K562 (cell line): ENCODE data around the gene SCYGR1. TPM values are rescaled to one million over a fixed set of nuclear protein-coding genes. Genes with fewer than 3 reads are reported as not detected.

Source experiments
- ATAC-seq: fragments of 200-7000 bp; cut with Tn5 transposase; 3 replicates; pipeline ENCODE4 v1.9.1; 2020; ENCODE audit warnings: moderate library complexity
- BruUV-seq: library from RNA; stranded (reverse); fragments of 400-500 nt; replicated peaks from 2 replicates; lab custom pipeline; 2021; lab: Mats Ljungman, UMichigan
- CTCF ChIA-PET: fragments of 300-600 bp; formaldehyde crosslinking; extraction: SDS; loops from one replicate; lab custom pipeline; 2021; ENCODE audit warnings: low intra/inter-chr PET ratio; lab: Yijun Ruan, JAX
- POLR2A ChIA-PET: fragments of 300-600, 350-650 bp; sonication (Branson Sonifier 250); formaldehyde crosslinking; extraction: SDS; loops from one replicate; lab custom pipeline; 2021; ENCODE audit warnings: antibody characterized with exemption, inconsistent platforms; lab: Yijun Ruan, JAX
- DNase-seq, 4 experiments: peaks; one replicate each; pipeline versions ENCODE4 v3.0.0 to v3.0.0-alpha.2; 2011 to 2018; ENCODE audit warnings: low spot score in 3 of 4, mixed read lengths in 3 of 4; ENCODE audit errors: extremely low read depth in 1 of 4
- FAIRE-seq: peaks from 2 replicates; lab custom pipeline; 2011; peaks lifted over from hg19 to GRCh38; lab: Jason Lieb, UNC
- H2AFZ ChIP-seq: 2 replicates; pipeline ENCODE4 v1.6.0; 2011; ENCODE audit warnings: low read depth, low read length, control low read depth, inconsistent platforms
- H3K27ac ChIP-seq: fragments of 200-600 bp; 3 replicates; pipeline ENCODE4 v1.8.0; 2011; ENCODE audit warnings: low read depth, mild to moderate bottlenecking, control low read depth, inconsistent platforms, low read length, moderate library complexity, mixed read lengths; ENCODE audit errors: extremely low read depth
- H3K27me3 ChIP-seq, 2 experiments: fragments of 300-600 bp in 1 of 2; 2 replicates in 1 of 2; 3 replicates in 1 of 2; pipeline versions ENCODE4 v1.6.0 to v1.8.0; 2011; ENCODE audit warnings: inconsistent platforms in 2 of 2, low read length in 2 of 2, mild to moderate bottlenecking in 1 of 2, mixed read lengths in 1 of 2, moderate library complexity in 1 of 2; ENCODE audit not compliant: control insufficient read depth in 2 of 2, insufficient read depth in 2 of 2
- H3K36me3 ChIP-seq: fragments of 300-600 bp; 3 replicates; pipeline ENCODE4 v1.8.0; 2011; ENCODE audit warnings: mild to moderate bottlenecking, low read length, inconsistent platforms; ENCODE audit not compliant: control insufficient read depth, insufficient read depth
- H3K4me1 ChIP-seq, 2 experiments: fragments of 200-600 bp in 1 of 2; replicated peaks in 1 of 2; 2 replicates in 1 of 2; 3 replicates in 1 of 2; pipeline versions ENCODE4 v1.5.1 to v1.8.0; 2011; ENCODE audit warnings: inconsistent platforms in 2 of 2, low read length in 2 of 2, mild to moderate bottlenecking in 1 of 2, mixed read lengths in 1 of 2, moderate library complexity in 1 of 2; ENCODE audit not compliant: control insufficient read depth in 2 of 2, insufficient read depth in 2 of 2
- H3K4me2 ChIP-seq: 2 replicates; pipeline ENCODE4 v1.6.1; 2011; ENCODE audit warnings: low read length, control low read depth, inconsistent platforms, mixed read lengths; ENCODE audit not compliant: insufficient read depth
- H3K4me3 ChIP-seq: fragments of 200-600 bp; sonication (generic), shearing (Covaris generic); 2 replicates; pipeline ENCODE4 v1.5.1; 2016; ENCODE audit warnings: control low read depth, inconsistent platforms
- H3K79me2 ChIP-seq: fragments of 200-600 bp; 3 replicates; pipeline ENCODE4 v1.8.0; 2011; ENCODE audit warnings: low read length, inconsistent platforms; ENCODE audit not compliant: control insufficient read depth, insufficient read depth
- H3K9ac ChIP-seq, 2 experiments: 2 replicates each; pipeline versions ENCODE4 v1.6.0 to v1.6.1; 2011; ENCODE audit warnings: low read depth in 2 of 2, low read length in 2 of 2, control low read depth in 1 of 2, inconsistent platforms in 1 of 2, mild to moderate bottlenecking in 1 of 2, mixed read lengths in 1 of 2; ENCODE audit not compliant: insufficient read depth in 1 of 2
- H3K9me1 ChIP-seq: one replicate; pipeline ENCODE4 v1.6.0; 2011; ENCODE audit warnings: inconsistent platforms, mild to moderate bottlenecking, low read length, moderate library complexity; ENCODE audit not compliant: control insufficient read depth, insufficient read depth
- H3K9me3 ChIP-seq: replicated peaks from 2 replicates; pipeline ENCODE4 v1.5.1; 2011; ENCODE audit warnings: low read depth, low read length, inconsistent platforms; ENCODE audit not compliant: control insufficient read depth, insufficient read depth
- H4K20me1 ChIP-seq: replicated peaks from 2 replicates; pipeline ENCODE4 v1.6.1; 2011; ENCODE audit warnings: low read length, inconsistent platforms, mixed read lengths; ENCODE audit not compliant: control insufficient read depth, insufficient read depth
- DNMT1 ChIP-seq: fragments of 450-650 bp; IDR thresholded peaks from 2 replicates; pipeline ENCODE4 v1.6.1; 2016; ENCODE audit warnings: antibody characterized with exemption, mild to moderate bottlenecking
- ETS2 ChIP-seq: IDR thresholded peaks from 2 replicates; pipeline ENCODE4 v1.6.1; 2016; ENCODE audit warnings: borderline replicate concordance, missing genetic modification characterization, mild to moderate bottlenecking, moderate library complexity, missing compliant biosample characterization; ENCODE audit not compliant: poor library complexity, severe bottlenecking
- FOS ChIP-seq: IDR thresholded peaks from 3 replicates; pipeline ENCODE4 v1.6.1; 2011; ENCODE audit not compliant: insufficient read length; ENCODE audit errors: extremely low read depth
- NFYB ChIP-seq: IDR thresholded peaks from 2 replicates; pipeline ENCODE4 v1.6.1; 2011; ENCODE audit warnings: mild to moderate bottlenecking, moderate library complexity; ENCODE audit not compliant: insufficient read length; ENCODE audit errors: extremely low read depth
- NR3C1 ChIP-seq: sonication (generic); formaldehyde crosslinking; IDR thresholded peaks from 2 replicates; pipeline ENCODE4 v1.8.1; 2022; ENCODE audit warnings: missing genetic modification reagents
- OTX1 ChIP-seq: fragments of 450-650 bp; formaldehyde crosslinking; IDR thresholded peaks from 2 replicates; pipeline ENCODE4 v1.4.0; 2022; ENCODE audit warnings: mild to moderate bottlenecking
- ZNF277 ChIP-seq: fragments of 250-450 bp; sonication (Bioruptor Pico); IDR thresholded peaks from 2 replicates; pipeline ENCODE4 v1.8.0; 2022; ENCODE audit warnings: inconsistent platforms, mild to moderate bottlenecking, moderate library complexity, borderline replicate concordance
- ZNF511 ChIP-seq: sonication (generic); formaldehyde crosslinking; IDR thresholded peaks from 2 replicates; pipeline ENCODE4 v1.8.0; 2022; ENCODE audit warnings: mild to moderate bottlenecking, missing genetic modification reagents
- WGBS: fragments of 100-300 bp; shearing (Covaris generic); methylation state at CpG from one replicate; pipeline ENCODE4 v1.1.6; 2016; ENCODE audit warnings: low coverage, mixed read lengths; ENCODE audit not compliant: insufficient coverage; ENCODE audit errors: missing lambda C conversion rate; 5-methylcytosine and 5-hydroxymethylcytosine counted together
- in situ Hi-C: fragments of 300-500 bp; cut with MboI; formaldehyde crosslinking; loops from 4 replicates; pipeline ENCODE4 v1.15.0; 2018; ENCODE audit warnings: inconsistent platforms, mixed read lengths
- intact Hi-C: fragments of 100-400 bp; cut with micrococcal nuclease; formaldehyde crosslinking; loops from 2 replicates; pipeline ENCODE4 v1.14.2; 2022
- polyA plus RNA-seq, 8 experiments: library from polyadenylated mRNA; depleted of rRNA in 4 of 8; stranded (reverse) in 5 of 8; unstranded in 3 of 8; fragments of >200 nt; fragmentation: Nextera tagmentation in 2 of 8; fragmentation: Illumina TruSeq in 1 of 8; extraction: Ambion mirVana in 2 of 8; extraction: Trizol in 1 of 8; gene quantifications; 2 replicates each; pipeline versions ENCODE4 v1.2.1 to v1.2.3, GENCODE V29; 2011 to 2014; ENCODE audit warnings: inconsistent platforms in 1 of 8, missing spikeins in 1 of 8
- total RNA-seq, 7 experiments: library from RNA; depleted of rRNA in 6 of 7; stranded (reverse); fragments of >200 nt in 6 of 7; fragmentation: Illumina TruSeq in 2 of 7; extraction: Trizol in 2 of 7; gene quantifications; 2 replicates each; pipeline versions ENCODE4 v1.2.1 to v1.2.3, GENCODE V29; 2011 to 2021; ENCODE audit warnings: low replicate concordance in 1 of 7
- TF ChIP-seq, protein P1 (sequence below): fragments of 450-650 bp; IDR thresholded peaks from 2 replicates; pipeline ENCODE4 v1.7.0; 2016; ENCODE audit warnings: borderline replicate concordance

Gene SCYGR1
- total and polyA plus RNA-seq, 9 of the 15 experiments (the other 6 are each of a cell fraction or from before 2014, with no cell fraction given) = not detected

DNA sequence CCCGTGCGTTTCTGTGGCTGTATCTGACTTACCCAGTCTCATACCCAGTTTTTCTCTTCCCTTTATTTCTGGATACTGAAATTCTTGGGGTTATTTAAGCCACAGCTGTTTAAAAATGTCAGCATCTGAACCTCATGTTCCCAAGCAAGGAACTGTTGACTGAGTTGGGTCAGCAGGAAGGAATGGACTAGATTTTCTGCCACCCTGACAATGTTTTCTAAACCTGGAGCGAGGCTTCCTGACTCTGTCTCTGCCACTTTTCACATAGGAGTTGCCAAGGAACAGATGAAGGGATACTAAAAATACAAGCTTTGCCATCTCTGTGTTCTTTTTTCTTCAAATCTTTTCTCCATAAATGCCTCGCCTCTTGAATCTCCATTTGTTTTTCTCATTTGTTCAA lies 29.0 kb upstream of the SCYGR1 start:
- no peak overlapping the region for H3K4me2 ChIP-seq
- H3K9me3 ChIP-seq = no peaks in the 10 kb centered on the region
- intact Hi-C loops (no loop called here), in situ Hi-C loops (no loop called here)
- no peak overlapping the region for H3K9ac ChIP-seq
- H2AFZ ChIP-seq = no peak overlapping the region
- 60% methylated on average over 3 of the region's 4 CpGs for WGBS
- no peaks in the 10 kb centered on the region for H3K36me3 ChIP-seq
- H3K27ac ChIP-seq = no peak overlapping the region
- H3K79me2 ChIP-seq = no peaks in the 10 kb centered on the region
- TF ChIP-seq DNMT1 (no peak), ZNF277 (CRISPR knock-in tag) (no peak), ETS2 (tag) (no peak), FOS (no peak), NFYB (no peak), OTX1 (no peak), ZNF511 (CRISPR knock-in tag) (no peak), NR3C1 (CRISPR knock-in tag) (no peak)
- TF ChIP-seq, protein P1, sequence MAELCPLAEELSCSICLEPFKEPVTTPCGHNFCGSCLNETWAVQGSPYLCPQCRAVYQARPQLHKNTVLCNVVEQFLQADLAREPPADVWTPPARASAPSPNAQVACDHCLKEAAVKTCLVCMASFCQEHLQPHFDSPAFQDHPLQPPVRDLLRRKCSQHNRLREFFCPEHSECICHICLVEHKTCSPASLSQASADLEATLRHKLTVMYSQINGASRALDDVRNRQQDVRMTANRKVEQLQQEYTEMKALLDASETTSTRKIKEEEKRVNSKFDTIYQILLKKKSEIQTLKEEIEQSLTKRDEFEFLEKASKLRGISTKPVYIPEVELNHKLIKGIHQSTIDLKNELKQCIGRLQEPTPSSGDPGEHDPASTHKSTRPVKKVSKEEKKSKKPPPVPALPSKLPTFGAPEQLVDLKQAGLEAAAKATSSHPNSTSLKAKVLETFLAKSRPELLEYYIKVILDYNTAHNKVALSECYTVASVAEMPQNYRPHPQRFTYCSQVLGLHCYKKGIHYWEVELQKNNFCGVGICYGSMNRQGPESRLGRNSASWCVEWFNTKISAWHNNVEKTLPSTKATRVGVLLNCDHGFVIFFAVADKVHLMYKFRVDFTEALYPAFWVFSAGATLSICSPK = no peak
- no peak for ATAC-seq
- no peaks in the 10 kb centered on the region; a peak in 1 of 5 replicates for H3K4me1 ChIP-seq
- H3K4me3 ChIP-seq = no peak overlapping the region
- no peaks in the 10 kb centered on the region for H4K20me1 ChIP-seq
- no peaks in the 10 kb centered on the region for H3K27me3 ChIP-seq
- no peaks in the 10 kb centered on the region for H3K9me1 ChIP-seq
- BruUV-seq = no TSS peak
- ChIA-PET CTCF (no interaction called here), POLR2A (no interaction called here)
- DNase-seq = no peak
- no peak for FAIRE-seq
